TTC549 (cell line): Measurements from ENCODE around the gene CGAS.
"Not testable (repeated sequence)": the region's sequence is repeated elsewhere in the genome, so short reads cannot be mapped to it uniquely, and the experiment has no call there.

Source experiments
- FAIRE-seq: peaks from 2 replicates; lab custom pipeline; 2012; peaks lifted over from hg19 to GRCh38; lab: Jason Lieb, UNC

The CGAS gene

DNA sequence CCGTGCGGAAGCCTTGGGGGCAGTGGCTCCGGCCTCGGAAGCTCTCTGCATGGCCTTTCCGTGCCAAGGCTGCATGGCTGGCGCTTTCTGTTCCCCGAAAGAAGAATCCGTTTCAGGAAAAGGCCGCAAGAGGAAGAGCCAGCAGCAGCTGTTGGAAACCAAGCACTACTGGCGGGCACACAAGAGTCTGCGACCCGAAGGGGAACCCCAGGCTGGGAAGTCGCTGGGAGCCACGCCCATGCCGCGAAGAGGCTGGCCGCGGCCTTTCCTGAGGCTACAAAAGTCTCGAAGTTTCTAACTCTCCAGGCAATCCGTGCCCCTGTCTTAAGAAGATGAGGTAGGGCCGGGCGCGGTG, at the start of gene CGAS:
CGAS (minus strand) TSS at position 191 of the 355 bp plus-strand sequence; CDS start at position 75, 116 bp downstream.
- FAIRE-seq: no peak

DNA sequence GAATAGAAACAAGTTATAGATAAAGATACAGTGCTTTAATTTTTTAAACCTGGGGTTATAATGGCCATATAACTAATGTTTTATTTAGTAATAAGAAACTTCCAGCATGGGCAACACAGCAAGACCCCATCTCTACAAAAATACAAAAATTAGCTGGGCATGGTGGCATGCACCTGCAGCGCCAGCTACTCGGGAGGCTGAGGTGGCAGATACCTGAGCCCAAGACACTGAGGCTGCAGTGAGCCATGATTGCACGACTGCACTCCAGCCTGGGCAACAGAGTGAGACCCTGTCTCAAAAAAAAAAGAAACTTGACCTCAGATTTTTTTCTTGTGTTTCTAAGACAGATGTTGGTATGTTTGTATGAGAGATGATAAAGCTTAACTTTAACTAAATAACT, 45.8 kb upstream of the CGAS start:
- no peak for FAIRE-seq

DNA sequence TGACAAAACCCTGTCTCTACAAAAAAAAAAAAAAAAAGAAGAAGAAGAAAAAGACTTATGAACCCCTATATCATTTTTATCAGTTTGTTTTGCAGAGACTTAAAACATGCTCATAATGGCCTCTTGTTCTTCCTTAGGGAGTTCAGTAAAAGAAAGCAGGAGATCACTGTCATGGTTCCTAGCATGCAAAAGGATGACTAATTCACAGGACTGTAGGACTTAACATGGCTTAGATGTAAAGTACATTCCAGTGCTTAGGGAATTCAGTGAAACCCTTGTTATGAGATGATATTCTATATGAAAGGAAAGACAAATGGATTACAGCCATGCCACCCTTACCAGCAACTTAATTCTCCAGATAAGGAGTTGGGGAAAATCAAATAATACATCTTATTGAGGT, 39.3 kb upstream of the CGAS start:
- FAIRE-seq: no peak

DNA sequence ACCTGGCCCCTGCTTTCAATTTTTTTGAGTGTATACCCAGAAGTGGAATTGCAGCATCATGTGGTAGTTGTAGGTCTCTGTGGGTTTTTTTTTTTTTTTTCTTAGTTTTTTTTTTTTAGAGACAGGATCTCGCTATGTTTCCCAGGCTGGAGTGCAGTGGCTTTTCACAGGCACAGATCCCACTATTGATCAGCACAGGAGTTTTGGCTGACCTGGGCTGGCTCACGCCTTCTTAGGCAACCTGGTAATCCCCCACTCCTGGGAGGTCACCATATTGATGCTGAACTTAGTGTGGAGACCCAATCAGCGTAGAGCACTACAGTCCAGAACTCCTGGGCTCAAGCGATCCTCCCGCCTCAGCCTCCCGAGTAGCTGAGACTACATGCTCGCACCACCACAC, 35.4 kb upstream of the CGAS start:
- no peak for FAIRE-seq

DNA sequence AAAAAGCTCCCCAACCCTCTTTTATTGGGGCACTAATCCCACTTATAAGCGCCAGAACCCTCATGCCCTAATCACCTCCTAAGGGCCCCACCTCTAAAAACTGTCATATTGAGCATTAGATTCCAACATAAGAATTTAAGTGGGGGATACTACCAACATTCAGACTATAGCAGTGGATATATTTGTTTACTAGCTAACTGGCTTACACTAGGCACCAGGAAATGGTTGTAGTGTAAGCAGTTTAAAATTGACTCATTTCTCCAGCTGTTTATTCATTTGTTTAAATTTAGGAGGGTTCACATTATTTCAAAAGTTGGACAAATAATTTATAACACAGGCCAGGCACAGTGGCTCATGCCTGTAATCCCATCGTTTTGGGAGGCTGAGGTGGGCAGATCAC, 32.3 kb upstream of the CGAS start:
- no peak for FAIRE-seq

DNA sequence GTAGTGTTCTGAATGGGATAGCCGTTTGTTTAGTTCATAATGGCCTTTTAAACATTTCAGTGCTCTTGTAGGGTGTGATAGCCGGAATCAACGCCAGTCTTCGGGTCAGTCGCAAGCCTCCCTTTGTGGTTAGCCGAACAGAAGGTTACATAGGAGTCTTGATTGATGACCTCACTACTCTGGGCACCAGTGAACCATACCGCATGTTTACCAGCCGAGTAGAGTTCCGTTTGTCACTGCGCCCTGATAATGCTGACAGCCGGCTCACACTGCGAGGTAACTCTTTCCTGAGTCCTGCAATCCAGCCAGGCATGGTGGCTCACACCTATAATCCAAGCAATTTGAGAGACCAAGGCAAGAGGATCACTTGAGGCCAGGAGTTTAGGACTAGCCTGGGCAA, 29.9 kb upstream of the CGAS start:
- no peak for FAIRE-seq

DNA sequence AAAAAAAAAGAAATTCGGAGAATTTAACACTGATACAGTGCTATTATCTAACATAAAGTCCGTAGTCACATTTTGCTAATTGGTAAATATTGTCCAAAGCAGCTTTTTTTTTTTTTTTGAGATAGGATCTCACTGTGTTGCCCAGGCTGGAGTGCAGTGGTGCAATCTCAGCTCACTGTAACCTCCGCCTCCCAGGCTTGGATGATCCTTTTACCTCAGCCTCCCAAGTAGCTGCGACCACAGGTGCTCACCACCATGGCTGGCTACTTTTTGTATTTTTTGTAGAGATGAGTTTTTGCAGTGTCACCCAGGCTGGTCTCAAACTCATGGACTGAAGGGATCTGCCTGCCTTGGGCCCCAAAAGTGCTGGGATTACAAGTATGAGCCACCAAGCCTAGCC, 25.3 kb upstream of the CGAS start:
- FAIRE-seq: no peak

DNA sequence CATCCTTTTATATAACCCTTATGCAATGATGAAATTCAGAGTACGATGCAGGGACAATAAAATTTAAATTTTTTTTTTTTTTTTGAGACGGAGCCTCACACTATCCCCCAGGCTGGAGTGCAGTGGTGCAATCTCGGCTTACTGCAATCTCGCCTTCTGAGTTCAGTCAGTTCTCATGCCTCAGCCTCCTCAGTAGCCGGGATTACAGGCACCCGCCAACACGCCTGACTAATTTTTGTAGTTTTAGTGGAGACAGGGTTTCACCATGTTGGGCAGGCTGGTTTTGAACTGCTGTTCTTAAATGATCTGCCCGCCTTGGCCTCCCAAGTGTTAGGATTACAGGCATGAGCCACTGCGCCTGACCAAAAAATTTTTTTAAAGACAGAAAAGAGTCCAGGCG, 24.6 kb upstream of the CGAS start:
- no peak for FAIRE-seq

DNA sequence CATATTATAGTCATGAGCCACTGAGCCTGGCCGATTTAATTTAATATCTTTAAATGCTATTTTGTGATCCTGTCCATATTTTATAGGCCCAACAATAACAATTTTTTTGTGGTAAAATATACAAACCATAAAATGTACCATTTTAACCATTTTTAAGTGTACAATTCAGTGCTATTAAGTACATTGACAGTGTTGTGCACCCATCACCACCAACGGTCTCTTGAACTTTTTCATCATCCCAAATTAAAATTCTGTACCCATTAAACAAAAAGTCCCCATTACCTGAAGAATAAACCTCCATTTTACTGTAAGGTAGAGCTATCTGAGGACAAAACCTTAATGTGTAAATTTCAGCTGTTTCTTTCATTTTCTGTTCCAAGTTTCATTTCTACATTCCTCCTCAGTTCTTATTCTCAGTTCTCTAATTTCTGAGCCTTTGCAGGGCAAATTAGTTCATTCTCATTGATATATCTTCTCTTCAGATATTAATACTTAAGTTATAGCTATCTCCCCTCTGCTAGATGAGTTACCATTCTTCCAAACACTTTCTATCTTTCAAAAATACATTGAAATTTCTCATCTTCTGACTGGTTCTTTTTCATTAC, 19.7 kb upstream of the CGAS start:
- no peak for FAIRE-seq

DNA sequence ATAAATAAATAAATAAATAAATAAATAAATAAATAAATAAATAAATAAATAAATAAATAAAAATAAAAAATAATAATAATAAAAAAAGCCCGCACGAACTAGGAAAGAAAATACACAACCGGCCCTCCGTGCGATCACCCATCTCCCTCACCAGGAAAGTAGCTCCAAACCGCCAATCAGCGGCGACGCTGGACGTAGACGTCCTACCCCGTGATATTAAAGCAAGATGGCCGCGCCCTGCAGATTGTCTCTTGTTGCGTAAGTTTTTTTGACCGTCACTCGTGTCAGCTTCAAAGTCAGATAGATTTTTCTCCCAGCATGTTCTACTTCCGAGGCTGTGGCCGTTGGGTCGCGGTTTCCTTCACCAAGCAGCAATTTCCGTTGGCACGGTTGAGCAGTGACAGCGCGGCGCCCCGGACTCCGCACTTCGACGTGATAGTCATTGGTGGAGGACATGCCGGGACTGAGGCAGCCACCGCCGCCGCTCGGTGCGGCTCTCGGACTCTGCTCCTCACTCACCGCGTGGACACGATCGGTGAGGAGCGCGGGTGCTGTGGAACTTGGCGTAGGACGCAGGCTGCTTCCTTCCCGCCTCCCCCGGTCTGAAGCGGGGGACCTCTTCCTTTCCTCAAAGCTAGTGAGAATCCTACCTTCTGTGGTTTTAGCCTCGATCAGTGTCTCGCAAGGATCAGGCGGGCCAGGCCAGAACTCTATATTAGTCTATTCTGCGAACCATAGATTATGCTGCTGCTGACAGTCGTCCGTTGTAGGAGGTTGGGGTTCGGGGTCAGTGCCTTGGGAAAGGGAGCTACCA, 9.6 kb upstream of the CGAS start, which contains the start of gene MTO1:
MTO1 (plus strand) TSS at position 201 of the 814 bp plus-strand sequence; CDS start at position 319, 118 bp downstream.
- peak; percentile 73 for FAIRE-seq

DNA sequence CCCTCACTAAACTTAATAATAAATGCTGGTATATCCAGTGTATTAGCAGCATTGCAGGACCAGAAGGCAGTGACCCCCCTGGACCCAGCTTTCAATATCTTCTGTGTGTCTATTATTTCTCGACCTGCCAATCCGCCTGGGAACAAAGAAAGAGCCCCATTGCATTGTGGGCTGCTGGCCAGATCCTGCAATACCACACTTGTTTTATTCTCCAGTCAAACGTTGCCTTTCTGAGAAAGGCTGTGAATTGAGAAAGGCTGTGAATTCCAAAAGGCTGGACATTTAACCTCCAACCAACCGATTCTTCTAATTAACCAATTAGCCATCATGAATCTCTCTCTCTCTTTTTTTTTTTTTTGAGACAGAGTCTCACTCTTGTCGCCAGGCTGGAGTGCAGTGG, 8.0 kb upstream of the CGAS start:
- FAIRE-seq: no peak

DNA sequence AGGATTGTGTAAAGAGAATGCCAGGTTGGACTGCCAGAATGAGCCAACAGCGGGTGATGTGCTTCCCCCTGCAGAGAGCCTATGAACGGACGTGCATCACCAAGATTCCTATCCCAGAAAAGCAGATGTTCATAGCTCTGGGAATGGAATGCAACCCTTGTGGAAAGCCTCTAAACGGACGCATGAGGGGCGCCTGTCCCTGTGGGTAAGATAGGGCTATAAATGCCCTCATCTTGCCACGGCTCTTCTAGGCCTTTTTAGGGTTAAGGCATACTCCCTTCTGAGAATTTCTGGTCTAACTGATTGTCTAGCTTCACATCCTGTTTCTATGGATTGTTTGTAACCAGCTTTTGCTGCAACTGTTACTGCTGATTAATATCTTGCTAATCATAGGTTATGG, 7.4 kb upstream of the CGAS start:
- not testable (repeated sequence) for FAIRE-seq

DNA sequence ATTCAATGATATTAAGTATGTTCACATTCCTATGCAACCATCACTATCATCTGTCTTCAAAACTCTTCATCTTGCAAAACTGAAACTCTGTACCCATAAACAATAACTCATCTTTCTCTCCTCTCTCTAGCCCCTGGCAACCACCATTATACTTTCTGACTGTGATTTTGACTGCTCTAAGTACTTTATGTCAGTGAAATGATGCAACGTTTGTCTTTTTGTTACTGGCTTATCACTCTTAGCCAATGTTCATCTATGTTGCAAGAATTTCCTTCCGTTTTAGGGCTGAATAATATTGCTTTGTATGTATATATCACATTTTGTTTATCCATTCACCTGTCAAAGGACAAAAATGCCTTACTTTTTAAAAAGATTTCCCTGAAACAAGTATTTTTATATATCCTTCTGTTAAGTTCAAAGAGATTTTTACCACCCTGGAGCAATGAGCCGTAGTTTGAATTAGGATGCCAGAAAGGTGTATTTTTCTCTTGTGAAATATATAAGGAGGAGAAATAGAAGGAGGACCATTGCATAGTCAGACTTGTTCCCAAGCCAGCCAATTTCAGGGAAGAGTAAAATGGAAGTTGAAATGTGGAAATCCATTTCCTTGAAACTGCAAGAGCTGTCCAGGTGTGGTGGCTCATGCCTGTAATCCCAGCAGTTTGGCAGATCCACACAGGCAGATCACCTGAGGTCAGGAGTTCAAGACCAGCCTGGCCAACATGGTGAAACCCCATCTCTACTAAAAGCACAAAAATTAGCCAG, 4.0 kb upstream of the CGAS start:
- FAIRE-seq: no peak

DNA sequence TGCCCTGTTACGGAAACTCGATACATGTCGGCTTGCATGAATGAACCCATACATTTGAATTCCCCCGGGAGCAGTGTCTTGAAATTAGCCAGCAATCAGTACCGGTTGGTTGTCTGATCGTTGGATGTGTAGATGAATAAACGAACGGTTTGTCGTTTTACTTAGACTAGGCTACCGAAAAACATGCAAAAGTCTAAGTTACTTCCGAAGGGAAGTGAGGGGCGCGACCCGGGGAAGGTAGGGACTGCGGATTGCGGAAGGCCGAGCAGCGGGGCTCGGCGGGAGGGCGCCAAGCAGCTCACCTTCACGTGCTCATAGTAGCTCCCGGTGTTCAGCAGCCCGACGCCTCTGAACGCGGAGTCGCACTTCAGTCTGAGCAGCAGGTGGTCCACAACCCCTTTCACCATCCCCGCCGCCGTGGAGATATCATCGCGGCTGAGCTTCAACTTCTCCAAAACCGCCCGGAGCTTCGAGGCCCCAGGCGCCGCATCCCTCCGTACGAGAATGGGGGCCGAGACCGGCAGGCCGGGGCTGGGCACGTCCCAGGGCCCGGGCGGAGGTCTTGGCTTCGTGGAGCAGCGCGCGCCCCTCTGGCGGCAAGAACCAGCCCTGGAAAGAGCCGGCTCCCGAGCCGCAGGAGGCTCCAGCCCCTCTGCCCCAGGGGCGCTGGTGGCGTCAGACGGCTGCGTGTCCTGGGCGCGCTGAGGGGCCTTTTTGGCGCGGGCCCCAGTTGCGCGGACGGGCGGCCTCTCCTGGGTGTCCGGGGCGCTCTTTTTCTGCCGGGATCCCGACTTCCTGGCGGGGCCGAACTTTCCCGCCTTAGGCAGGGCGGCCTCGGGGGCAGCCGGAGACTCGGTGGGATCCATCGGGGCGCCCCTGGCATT, 632 bp downstream of the CGAS start:
- FAIRE-seq: no peak

DNA sequence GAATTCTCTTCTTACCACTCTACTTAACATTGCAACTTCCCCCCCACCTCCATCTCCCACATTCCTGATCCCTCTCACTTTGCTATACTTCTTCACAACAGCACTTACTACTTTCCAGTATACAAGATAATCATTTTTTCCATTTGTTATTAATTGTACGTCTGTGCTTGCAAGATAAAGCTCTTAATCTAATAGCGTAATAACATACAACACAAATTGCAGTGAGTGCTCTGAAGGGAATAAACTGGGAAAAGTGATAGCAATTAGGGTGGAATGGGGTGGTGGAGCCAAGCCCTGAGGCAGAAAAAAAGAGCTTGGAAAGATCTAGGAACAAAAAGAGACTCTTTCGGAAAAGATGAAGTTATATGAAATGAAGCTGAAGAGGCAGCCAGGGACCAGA, 8.5 kb downstream of the CGAS start:
- no peak for FAIRE-seq

DNA sequence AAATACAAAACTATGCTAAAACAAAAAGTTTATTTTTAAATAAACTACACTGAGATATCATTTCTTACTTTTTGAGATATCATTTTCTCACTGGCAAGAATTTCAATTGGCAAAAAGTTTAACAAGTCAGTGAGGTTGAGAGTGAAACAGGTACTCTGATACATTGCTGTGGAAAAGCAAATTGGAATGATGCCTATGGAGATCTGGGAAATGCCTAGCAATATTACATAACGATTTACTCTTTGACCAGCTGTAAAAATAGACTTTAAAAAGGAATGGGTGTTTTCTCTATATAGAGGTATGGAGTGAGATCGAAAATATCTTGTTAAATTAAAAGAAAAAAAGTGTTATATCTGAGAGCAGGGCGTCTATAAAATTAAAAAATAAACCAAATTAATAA, 16.9 kb downstream of the CGAS start:
- no peak for FAIRE-seq

DNA sequence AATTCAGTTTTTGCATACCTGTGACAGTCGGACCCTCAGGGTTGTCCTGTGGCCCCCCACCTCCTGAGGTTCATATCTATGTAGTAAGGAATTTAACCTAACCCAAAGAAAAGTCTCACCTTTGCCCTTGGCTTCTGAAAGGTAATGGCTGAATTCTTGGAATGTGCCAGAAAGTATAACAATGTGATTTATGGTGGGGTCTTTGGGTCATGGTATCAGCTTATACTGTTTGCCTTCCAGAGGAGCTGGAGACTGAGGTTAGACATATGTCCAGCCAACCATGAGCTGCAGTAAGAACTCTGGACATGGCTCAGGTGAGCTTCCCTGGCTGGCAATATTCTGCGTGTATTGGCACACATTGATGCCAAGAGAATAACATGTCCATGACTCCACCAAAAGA, 30.6 kb downstream of the CGAS start:
- no peak for FAIRE-seq

DNA sequence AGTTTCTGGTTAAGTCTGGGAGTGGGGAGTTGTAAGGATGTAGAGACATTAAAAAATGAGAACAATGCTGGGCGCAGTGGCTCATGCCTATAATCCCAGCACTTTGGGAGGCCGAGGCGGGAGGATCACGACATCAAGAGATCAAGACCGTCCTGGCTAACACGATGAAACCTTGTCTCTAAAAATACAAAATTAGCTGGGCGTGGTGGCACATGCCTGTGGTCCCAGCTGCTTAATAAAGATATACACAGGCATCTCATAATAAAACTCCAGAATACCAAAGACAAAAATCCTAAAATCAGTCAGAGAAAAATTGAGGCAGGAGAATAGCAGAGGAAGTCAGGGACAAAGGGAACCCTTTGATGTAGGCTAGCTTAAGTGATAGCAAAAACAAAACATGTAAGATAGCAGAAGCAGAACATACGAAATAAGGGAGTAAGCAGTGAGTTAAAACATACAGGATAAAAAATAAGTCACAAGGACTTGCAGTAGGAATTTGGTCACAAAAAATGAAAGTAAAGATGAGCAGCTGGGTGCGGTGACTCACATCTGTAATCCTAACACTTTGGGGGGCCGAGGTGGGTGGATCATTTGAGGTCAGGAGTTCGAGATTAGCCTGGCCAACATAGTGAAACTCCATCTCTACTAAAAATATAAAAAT, 33.9 kb downstream of the CGAS start:
- no peak for FAIRE-seq

DNA sequence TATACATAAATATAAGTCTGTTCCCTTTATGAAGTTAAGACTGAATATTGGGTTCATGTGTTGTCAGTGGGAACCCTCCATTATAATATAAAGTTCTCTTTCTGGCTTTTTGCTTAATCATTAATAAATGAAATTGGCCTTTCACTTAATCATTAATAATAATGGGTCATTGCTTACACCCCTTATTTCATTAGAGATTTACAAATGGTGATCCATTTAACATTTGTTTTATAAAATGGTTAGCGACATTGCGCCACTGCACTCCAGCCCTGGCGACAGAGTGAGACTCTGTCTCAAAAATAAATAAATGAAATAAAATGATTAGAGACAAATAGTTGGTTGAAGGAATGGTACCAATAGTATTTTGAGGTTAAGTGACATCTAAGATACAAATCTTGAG, 39.0 kb downstream of the CGAS start:
- no peak for FAIRE-seq

DNA sequence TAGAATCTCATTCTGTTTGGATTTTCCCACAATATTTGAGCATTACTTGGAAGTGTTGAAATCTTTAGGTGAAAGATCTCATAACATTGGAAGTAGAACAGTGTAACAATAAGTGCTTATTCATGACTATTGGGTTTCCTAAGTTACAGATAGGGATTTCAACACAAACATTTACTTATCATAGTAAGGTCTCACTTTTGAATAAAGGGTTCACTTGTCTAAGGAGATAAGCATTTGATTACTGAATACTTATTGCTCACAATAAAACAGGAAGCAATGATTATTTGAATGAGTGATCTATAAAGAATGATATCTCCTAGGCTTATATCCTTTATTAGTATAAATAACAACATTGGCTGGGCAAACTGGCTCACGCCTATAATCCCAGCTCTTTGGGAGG, 42.7 kb downstream of the CGAS start:
- FAIRE-seq: no peak

DNA sequence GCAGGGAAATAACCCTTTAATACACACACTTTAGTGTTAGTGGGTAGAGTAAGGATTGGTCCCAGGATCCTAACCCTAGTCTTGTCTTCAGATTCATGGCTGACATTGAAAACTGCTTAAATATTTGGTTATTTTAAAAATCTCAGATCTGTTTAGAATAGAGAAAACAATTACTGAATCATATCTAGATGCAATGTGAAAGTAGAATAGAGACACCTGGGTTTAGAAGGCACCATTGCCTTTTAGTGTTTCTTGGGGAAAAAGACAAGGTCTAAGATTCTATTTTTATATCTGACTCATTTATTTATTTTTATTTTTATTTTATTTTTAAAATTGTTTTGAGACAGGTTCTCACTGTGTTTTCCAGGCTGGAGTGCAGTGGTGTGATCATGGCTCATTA, 51.4 kb downstream of the CGAS start:
- FAIRE-seq: no peak

DNA sequence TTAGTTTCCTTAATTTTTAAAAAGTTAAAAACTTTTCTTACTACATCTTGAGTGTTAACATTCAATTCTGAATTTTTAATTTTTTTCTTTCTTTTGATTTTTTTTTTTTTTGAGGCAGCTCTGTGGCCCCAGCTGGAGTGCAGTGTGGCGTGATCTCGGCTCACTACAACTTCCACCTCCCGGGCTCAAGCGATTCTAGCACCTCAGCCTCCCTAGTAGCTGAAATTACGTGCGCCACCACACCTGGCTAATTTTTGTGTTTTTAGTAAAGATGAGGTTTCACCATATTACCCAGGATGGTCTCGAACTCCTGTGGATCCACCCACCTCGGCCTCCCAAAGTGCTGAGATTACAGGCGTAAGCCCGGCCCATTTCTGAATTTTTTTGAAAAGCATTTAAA, 56.2 kb downstream of the CGAS start:
- no peak for FAIRE-seq
